Measurements from ENCODE around the gene PLB1.

PLB1 gene, protein sequence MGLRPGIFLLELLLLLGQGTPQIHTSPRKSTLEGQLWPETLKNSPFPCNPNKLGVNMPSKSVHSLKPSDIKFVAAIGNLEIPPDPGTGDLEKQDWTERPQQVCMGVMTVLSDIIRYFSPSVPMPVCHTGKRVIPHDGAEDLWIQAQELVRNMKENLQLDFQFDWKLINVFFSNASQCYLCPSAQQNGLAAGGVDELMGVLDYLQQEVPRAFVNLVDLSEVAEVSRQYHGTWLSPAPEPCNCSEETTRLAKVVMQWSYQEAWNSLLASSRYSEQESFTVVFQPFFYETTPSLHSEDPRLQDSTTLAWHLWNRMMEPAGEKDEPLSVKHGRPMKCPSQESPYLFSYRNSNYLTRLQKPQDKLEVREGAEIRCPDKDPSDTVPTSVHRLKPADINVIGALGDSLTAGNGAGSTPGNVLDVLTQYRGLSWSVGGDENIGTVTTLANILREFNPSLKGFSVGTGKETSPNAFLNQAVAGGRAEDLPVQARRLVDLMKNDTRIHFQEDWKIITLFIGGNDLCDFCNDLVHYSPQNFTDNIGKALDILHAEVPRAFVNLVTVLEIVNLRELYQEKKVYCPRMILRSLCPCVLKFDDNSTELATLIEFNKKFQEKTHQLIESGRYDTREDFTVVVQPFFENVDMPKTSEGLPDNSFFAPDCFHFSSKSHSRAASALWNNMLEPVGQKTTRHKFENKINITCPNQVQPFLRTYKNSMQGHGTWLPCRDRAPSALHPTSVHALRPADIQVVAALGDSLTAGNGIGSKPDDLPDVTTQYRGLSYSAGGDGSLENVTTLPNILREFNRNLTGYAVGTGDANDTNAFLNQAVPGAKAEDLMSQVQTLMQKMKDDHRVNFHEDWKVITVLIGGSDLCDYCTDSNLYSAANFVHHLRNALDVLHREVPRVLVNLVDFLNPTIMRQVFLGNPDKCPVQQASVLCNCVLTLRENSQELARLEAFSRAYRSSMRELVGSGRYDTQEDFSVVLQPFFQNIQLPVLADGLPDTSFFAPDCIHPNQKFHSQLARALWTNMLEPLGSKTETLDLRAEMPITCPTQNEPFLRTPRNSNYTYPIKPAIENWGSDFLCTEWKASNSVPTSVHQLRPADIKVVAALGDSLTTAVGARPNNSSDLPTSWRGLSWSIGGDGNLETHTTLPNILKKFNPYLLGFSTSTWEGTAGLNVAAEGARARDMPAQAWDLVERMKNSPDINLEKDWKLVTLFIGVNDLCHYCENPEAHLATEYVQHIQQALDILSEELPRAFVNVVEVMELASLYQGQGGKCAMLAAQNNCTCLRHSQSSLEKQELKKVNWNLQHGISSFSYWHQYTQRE (N-terminal part only)

DNA sequence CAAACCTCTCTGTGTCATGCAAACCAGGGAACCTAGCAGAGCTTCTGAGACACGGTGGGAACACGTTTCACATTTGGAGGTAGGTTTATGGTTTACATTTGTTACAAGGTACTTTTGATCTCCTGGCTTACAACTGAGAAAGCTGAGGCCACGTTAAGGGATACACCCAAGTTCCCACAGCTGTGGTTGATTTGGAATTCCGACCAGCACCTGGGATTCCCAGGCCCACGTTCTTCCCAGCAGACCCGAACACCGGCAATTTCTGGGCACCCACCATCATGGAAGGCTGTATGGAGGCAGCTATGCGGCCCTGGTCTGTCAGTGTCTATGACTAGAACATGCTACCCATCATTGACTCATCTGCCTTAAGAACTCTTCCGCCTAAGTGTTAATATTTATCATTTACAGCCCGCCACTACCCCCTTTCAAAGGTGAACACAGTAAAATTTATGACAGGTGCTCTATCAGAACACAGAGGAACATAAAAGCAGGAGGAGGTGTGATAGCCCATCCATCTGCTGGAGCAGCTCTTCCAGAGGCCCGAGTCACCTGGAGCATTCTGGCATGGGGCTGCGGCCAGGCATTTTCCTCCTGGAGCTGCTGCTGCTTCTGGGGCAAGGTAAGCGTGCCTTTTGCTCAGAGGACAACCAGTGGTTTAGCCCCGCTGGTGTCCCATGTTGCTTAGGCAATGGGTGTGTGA, at the start of gene PLB1:
Gene PLB1 (plus strand): TSS at position 510 of the 700 bp plus-strand sequence. CDS start 55 bp downstream, at position 565.
- no peak for DNase-seq (ENCODE audit: low read depth)

DNA sequence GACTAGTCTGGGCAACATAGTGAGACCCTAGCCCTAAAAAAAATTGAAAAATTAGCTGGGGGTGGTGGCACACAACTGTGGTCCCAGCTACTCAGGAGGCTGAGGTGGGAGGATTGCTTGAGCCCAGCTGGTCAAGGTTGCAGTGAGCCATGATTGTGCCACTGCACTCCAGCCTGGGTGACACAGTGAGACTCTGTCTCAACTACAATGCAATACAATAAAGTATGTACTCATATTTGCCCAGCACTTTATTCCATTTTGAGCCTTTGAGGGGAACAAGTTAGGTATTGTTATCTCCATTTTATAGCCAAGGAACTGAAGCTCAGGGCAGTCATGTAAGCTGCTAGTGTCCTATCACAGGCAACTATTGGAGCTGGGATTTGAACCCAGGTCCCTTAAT, 49.3 kb upstream of the PLB1 start:
- DNase-seq (ENCODE audit: low read depth) = no peak

DNA sequence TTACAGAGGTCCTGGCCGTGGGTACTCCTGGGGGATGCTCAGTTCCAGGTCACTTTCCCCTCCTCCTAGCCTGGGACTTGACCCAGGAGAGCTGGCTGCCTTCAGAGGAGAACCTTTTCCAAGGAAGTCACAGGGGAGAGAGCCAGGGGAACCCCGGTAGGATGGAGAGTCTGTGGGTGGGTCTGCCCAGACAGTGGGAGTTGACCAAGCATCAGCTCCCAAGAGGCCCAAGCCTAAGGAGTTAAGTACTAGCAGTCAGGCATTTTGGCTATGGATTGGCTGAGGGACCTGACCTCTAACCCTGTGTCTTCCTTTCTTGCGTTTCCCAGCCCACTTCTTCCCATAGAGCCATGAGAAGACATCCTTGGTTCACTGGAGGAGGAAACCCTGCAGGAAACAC, 48.8 kb upstream of the PLB1 start:
- DNase-seq (ENCODE audit: low read depth) = no peak

DNA sequence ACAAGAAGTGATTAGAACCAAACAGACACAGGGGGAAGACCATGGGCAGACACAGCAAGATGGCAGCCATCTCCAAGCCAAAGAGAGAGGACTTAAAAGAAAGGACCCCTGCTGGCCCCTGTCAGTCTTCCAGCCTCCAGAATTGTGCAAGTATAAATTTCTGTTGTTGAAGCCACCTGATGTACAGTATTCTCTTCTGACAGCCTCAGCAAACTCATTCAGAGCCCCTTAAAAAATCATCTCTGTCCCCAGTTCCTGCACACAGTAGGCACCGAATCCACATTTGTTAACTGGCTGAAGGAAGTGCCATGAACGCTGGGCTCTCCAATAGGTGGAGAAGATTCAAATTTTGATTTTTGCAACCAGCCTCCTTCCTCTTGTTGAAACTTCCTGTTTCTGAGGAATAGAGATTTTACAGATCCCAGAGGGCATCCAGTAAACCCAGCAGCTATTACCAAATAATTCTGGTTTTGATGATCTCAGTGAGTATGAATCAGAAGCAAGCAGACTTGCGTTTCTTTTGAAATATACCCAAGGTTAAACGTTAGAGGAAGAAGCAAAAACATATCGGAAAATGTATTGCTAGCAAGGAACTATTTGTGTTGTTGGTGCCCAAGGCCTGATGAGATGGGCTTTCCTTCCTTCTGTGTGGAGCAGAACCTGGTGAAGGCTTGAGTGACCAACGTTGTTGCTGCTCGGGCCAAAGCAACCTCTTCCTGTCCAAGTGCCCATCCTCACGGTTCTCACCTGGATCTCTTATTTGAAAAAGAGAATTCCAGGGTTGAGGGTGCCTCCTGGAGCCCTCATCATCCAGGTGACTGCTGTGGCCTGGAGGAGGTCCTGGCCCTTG, 47.7 kb upstream of the PLB1 start:
- no peak for DNase-seq (ENCODE audit: low read depth)

DNA sequence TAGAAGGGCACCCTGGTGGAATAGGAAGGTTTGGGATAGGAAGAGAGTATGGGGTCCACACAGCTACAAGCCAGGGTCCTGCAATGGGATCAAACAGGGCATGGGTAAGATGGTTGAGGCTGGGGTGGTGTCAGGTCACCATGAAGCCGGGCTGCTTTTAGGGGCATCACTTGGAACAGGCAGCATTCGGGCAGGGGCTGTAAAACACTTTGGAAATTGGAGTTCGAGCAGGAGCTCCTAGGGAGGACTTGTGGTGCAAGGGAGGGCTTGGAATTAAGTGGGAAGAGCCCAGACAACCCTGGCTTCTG, 47.1 kb upstream of the PLB1 start:
- no peak for DNase-seq (ENCODE audit: low read depth)

DNA sequence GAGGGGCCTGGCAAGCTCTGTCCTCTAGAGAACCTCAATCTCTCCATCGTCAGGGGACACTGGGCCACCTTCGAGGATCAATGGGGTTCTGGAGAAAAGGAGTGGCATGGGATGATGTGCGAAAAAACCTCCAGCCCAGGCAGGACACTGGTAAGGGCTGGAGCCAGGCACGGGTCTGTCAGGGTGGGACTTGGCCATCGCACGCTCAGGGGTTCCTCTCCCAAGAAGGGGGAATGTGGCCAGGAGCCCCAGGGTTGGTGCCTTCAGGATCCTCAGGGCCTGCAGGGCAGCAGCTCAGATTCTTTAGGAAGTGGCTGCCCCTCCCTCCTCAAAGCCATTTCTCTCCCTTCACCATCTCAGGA, 46.8 kb upstream of the PLB1 start:
- no peak for DNase-seq (ENCODE audit: low read depth)

DNA sequence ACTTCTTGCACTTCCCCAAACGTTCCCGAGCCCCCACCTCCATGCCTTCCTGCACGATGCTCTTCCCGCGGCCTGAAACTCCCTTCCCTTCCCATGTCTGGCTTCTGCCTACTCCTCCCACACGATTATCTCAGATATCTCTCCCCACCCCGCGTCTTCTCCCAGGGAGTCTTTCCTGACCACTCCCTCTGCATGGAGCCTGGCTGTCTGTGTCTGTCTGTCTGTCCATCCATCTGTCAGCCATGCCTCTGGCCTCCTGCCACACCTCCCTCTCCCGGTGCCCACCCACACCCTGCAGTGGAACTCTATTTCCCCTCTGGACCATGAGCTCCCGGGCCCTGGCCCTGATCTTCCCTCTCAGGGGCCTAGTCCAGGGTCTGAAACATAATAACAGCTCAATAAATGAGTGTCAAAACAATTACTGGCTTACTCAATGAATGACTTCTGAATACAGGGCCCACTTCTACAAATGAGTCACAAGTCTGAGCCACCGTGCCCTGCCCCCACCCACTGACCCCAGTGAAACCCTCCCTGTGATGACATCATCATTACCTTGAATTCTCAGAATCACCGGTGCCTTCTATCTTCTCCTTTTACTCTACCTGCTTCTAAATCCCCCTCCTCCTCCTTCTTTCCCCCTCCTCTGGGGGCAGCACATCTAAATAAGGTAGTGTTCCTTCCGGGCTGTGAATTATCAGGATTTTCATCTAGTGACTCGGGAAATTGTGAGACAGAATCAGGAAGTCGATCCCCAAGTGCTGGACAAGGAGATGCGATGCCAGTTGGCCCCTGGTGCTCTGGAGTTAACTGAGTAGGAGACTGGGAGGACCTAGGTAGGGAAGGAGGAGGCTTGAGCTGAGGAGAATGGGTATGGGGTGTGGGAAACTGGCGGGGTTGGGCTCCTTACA, 46.1 kb upstream of the PLB1 start:
- peak; percentile 61 for DNase-seq (ENCODE audit: low read depth)

DNA sequence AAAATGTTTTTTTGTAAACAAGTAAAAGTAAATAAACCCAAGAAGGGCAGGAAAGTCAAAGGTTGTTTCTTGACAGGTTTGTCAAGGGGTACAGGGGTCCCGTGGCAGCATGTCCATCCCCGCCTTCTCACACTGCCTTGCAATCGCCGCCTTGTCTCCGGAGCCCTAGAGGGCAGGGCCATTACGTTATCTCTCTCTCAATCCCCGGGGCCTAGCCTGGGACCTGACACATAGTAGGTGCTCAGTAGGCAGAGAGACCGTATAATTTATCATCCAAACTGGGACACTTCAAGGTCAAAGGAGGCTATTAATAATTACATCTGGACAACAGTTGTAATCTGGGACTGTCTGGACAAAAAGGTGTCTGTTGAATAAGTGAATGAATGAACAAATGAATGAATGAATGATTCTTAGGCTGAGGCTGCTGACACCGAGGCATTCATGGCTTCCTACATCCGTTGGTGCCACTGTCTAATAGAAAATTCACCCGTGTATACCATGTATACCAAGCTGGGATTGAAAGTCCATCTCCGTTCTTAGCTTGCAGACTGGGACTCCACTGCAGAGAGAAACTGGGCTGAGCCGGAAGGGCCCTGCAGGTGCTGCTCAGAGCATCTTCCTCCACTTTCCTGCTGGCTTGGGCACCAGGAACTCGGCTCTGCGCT, 44.8 kb upstream of the PLB1 start:
- DNase-seq (ENCODE audit: low read depth) = no peak

DNA sequence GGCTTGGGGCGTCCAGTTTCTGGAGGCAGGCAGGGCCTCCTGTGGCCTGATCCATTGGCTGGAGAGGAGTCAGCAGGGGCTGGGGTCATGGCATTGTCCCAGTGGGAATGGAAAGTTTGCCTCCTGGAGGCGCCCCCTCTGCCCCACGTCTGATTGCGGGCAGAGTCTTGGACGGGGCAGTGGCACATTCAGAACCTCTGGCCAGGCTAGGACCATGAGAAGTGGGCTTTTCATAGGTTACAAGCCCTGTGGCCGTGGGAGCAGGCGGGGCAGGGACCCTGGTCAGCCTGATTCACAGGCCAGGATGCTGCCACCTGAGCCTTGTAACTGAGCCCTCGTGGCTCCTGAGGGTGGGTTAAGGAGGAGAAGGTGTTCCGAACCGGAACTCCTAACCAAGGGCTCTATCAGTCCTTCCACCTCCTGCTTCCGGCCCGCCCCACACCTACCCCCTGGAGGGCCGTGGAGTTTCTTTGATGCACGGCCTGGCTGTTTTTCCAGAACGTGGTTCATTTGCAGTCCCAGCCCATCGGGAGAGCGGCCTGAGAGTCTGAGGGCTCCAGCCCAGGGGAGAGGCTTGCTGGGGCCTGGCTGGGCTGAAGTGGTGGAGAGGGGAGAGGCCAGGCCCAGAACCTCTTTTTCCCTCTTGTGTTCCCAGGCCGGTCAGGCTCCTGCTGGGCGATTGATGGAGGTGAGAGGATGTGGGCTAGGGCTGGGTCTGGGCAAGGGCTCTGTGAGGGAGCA, 43.9 kb upstream of the PLB1 start:
- DNase-seq (ENCODE audit: low read depth) = no peak

DNA sequence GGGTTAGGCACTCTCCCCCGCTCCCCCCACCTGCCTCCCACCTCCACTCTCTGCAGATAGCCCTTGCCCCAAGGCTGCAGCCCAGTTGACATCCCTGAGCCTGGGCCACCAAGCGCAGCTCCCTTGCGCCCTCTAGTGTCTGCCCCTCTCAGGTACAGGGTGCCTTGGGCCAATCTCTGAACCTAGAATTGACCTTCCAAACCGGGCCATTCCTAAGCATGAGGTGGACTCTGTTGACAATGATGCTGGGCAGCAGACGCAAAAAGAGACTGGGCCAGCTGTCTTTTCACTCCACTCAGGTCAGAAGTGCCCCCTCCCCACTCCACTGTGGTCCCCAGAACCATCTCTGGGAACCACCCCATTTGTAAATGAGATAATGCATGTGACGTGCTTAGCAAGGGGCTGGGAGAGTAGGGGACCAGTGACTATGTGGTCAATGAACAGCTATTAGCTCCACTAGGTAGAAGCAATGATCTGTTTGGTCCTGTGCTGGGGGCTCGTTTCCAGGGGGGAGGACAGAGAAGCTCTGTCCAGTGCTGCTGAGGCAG, 43.3 kb upstream of the PLB1 start:
- DNase-seq (ENCODE audit: low read depth) = peak; percentile 57

DNA sequence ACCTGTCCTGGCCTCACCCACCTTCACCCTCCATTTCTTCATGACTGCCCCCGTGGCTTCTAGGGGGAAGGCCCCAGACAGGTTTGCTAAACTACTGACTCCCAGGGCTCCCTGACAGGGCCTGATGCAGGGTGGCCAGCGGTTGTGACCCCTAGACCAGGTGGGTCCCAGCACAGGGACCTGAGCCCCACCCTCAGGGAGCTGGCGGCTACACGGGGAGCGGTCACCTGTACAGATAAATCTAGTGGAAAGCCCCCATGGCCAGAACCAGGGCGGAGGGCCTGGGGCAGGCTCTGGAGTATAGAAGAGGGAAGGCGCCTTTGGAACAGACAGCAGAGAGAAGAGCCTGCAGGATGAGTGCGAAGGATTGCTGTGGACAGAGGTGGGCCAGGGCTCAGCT, 42.5 kb upstream of the PLB1 start:
- DNase-seq (ENCODE audit: low read depth) = no peak

DNA sequence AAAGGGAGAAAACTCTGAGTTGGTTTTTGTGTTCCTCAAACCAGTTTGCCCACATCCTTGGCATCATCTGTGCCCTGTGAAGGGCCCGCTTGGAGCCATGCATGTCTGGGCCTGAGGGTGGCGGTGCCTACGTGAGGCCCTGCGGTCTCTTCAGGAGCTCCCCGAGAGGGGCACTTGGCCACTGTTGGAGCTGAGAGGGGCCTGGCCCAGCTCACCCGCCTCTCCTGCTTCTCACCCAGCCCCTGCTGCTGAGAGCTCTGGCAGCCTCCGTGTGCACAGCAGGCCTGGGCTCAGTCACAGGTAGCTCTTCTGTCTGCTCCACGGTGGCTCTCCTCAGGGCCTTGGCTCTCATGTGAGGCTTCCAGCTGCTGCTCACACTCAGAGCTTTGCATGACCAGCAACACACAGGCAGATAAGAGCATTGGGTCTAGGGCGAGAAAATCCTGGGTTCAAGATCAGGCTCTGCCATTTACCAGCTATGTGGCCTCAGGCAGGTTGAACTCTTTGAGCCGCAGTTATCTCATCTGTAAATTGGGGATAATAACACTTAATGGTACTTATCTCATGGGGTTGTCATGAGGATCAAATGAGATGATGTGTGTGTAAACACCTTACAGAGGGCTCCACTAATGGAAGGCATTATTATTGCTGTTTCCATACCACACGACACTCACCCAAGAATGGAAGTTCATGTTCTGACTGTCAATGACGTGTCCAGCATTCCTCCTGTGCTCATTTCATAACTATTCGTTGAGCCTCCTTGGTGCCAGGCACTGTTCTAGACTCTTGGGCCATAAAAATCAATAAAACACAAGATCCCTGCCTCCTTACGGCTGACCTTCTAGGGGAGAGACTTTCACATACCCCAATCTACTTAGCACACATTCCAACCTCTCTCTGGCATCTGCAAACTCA, 41.6 kb upstream of the PLB1 start:
- DNase-seq (ENCODE audit: low read depth) = no peak

DNA sequence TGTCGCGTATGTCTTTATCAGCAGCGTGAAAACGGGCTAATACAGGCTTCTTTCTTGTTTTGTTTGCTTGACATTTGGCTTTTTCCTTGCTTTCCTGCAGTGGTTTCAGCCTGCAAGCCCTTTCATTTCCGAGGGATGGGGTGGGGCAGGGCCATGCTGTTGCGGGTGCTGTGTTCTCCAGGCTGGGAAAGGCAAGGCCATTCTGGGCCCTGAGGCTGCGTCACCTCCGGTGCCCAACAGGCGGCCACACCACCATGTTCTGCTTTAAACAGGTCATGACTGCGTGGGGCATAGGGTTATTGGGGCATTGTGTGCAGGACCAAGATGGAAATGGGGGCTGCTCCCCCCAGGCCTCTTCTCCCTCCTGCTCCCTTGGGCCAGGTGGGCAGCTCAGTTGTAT, 38.6 kb upstream of the PLB1 start:
- no peak for DNase-seq (ENCODE audit: low read depth)

DNA sequence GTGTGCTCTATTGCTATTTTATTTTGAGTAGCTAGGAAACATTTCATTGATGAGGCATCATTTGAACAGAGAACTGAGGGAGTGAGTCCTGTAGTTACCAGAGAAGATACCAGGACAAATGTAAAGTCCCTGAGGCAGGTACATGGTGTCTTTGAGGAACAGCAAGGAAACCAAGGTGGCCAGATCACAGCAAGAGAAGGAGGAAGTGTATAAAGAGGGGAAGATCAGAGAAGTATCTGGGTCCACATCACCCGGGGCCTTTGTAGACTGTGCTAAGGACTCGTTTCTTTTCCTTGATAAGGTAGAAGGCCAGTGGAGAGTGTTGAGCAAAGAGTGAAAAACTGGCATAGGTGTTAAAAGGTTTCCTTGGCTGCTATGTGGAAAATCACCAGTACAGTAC, 34.8 kb upstream of the PLB1 start:
- no peak for DNase-seq (ENCODE audit: low read depth)

DNA sequence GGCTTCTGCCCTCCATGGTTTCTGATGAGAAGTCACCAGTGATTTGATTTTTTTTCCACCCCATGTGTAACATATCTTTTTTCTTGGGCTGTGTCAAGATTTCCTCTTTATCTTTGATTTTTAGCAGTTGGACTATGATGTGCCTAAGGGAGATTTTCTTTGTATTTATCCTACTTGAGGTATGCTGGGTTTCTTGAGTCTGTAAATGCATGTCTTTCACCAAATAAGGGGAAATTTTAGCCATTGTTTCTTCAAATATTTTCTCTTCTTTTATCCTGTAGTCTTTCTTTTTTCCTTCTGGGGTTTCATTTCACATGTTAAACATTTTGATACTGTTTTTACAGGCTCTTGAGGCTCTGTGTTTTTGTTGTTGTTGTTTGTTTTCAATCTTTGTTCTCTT, 33.7 kb upstream of the PLB1 start:
- no peak for DNase-seq (ENCODE audit: low read depth)

DNA sequence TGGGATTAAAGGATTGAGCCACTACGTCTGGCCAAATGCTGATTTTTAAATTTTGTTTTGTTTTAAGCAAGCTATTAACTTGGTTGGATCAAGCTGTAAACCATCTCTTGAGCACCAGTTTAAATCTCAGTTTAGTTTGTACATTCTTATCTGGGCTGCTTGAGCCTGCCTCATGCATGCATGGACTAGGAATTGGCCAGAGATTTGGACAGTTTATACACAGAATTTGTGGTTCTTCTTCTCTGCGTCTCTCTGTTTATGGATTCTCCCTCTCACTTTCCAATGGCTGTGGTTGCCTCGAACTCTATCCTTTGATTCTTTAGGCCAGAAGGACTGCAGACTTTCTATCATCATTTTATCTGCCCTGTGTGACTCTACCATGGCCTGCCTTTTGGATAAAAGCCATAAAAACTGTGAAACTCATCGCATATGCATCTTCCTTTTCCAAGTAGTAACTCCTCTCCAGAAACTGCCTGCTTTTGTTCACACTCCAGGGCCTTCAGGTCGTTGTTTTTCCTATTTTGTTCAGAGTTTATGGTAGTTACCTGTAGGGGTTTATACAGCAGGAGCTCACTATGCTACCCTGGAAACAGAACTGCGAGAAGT, 32.5 kb upstream of the PLB1 start:
- no peak for DNase-seq (ENCODE audit: low read depth)

DNA sequence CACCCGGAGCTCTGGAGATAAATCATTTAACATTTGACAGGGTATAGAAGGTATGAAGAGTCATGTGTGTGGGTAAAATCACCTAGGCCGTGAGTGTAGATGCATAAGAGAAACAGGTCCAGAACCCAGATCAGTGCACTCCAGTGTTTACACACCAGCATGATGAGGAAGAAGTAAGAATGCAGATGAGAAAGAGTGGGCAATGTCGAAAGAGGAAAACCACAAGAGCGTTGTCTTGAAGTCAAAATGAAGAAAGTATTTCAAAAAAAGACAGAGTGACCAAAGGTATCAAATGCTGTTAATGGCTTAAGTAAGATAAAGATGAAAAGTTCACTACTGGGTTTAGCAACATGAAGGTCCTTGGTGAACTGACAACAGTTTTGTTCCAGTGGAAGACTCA, 32.0 kb upstream of the PLB1 start:
- DNase-seq (ENCODE audit: low read depth) = no peak

All from stimulated activated CD8-positive, alpha-beta memory T cell treated with anti-CD3 and anti-CD28 coated beads, Interleukin-12 subunit alpha, Interleukin-12 subunit beta, amount 100 ng/mL, for 4 hours (primary cell).